GM21526 (cell line): ENCODE results near the gene TRIM45.
"Not testable (repeated sequence)": the region's sequence is repeated elsewhere in the genome, so short reads cannot be mapped to it uniquely, and the experiment has no call there.

ENCODE experiments used
- ATAC-seq: cut with Tn5 transposase; IDR thresholded peaks from one replicate; pipeline ENCODE4 v1.9.1; 2021; ENCODE audit warnings: moderate library complexity; ENCODE audit not compliant: unreplicated experiment, low FRiP score

TRIM45 gene, protein sequence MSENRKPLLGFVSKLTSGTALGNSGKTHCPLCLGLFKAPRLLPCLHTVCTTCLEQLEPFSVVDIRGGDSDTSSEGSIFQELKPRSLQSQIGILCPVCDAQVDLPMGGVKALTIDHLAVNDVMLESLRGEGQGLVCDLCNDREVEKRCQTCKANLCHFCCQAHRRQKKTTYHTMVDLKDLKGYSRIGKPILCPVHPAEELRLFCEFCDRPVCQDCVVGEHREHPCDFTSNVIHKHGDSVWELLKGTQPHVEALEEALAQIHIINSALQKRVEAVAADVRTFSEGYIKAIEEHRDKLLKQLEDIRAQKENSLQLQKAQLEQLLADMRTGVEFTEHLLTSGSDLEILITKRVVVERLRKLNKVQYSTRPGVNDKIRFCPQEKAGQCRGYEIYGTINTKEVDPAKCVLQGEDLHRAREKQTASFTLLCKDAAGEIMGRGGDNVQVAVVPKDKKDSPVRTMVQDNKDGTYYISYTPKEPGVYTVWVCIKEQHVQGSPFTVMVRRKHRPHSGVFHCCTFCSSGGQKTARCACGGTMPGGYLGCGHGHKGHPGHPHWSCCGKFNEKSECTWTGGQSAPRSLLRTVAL

DNA sequence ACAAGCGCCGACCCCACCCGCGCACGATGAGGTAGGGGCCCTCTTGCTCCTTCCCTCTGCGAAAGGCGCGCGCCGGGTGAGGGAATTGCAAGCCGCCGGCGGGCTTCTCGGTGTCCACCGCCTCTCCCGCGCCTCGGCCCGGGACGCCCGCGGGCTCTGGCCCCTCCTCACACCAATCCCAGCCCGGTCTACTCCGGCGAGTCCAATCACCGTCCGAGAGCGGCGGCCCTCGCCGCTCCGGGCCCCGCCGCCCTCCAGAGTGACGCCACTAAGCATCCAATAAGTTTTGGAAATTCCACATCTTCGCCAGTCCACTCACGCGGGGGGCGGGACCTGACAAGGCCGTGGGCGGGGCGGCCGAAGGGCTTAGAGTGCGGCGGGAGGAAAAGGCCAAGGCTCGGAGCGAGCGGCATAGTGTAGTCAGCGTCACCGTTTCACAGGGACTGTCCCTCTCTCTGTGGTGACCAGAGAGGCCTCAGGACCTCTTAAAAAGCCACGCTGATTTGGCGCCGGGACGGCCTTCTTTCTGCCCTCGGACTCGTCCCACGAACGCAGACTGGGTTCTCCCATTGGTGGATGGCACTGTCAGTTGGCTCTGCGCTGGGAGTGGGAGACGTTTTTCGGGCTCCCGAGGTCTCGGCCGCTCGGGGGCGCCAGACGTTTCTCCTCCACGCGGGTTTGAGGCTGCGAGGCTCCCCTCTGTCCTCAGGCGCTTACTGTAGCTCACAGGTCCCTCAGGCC is at the start of gene TRIM45:
TRIM45 (minus strand) TSS at position 161 of the 741 bp plus-strand sequence. CDS start 548 bp downstream, outside the sequence.
- ATAC-seq: peak; percentile 89

DNA sequence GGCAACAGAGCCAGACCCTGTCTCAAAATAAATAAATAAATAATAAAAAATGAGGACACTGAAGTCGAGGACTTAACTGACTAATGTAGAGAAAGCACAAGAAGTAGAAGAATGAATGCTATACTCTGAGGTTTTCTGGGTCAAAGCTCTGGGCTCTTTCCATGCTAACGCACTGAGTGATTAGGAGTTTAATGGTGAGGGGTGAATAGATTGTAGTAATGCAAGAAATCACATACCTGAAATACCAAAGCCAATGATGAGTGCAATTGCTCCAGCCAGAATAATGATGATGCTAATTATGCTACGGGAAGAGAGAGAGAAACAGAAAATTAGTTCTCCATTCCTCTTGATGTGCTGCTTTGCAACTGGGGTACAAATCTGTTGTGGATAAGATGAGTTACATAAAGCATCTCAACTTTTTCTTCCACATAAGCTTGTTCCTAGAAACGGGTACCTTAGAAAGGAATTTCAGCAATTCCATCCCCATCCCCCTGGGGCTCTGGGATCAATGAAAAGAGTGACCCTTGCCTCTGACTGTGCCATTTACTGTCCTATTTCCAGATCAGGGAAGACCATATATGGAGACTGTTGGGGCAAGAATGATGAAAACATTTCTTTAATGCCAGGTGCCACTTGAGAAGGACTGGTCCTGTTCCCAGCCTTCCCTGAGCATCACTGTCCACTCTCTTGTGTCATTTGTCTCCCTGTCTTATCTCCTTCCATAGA is 48.5 kb upstream of the TRIM45 start:
- no peak for ATAC-seq

DNA sequence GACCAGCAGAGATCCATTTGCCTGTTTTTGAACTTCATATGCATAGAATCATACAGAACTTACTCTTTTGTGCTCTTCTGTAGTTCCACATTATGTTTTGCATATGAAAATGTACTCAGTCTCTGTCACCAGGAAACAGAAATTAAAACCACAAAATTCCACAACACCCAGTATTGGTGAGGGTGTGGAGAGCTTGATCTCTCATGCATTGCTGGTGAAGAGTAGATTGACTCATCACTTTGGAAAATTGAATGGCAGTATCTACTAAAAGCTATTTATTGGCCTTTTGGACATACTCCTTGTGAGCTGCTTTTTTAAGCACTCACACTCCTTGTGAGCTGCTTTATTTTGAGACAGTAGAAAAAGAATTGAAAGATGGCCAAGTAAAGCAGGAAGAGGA is 45.9 kb upstream of the TRIM45 start:
- ATAC-seq: no peak

DNA sequence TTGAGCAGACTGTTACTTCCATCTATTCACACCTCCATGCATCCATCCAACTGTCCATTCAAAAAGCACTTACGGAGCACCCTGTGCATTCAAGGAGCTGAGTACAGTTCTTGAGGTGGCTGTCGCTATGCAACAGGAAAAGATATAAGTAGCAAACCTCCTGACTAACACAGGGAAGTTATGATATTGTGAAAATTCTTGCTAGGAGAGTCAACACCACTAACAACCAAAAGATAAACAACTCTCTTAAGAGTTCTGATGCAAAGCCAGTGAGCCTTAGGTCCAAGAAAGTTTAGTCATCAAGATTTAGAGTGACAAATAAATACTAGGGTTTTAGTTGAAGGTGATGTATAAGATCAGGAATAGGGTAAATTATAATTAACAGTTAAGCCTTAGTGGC is 44.5 kb upstream of the TRIM45 start:
- no peak for ATAC-seq

DNA sequence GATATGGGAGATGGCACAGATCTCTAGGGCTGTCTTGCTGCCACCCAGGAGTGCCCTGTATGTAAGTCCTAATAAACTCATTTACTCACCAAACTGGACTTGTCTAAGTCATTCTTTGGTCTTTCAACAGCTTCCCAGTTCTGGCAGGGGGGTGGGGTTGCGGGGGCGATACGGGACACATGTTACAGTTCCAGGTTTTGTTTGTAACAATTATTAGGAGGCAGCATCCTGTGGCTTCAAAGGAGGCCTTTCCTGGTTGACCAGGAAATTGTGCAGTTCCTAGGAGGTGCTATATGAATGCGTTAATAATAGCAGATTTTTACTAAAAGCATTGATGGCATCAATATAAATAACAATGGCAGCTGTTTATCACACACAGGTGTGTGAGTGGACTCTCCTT is 42.7 kb upstream of the TRIM45 start:
- no peak for ATAC-seq

DNA sequence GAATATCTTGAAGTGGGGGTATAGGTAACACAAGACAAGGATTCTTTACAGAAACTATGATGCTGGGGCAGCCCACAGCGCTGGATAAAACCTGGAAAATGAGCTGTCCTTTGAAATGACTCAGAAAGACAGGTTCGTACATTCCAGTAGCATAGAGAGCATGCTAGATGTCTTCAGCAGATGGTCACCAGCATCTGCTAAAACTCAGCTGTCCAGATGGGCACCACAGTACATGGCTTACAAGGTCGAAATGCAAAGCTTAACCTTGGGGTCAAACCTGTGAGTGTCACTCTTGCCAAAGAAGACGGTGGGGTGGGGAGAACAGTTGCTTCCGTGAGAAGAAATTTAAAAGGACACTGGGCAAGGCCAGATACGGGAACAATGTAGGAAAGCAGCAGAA is 41.3 kb upstream of the TRIM45 start:
- ATAC-seq: no peak

DNA sequence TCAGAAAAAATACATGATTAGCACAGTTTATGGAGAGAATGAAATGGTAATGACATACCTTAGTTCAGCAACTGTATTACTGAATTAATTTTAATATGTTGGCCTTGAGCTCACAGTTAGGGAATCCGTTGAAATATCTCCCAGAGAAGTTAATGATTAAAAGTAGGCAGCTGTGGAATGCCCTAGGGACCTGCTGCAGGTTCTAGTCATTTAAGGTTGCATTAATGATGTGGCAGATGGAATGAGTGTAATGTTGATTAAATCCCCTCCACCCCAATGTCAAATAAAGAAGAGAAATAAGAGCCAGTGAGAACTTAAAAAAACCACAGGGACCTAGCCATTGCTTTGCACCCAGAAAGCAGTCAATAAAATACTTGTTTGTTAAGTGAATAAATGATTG is 40.3 kb upstream of the TRIM45 start:
- no peak for ATAC-seq

DNA sequence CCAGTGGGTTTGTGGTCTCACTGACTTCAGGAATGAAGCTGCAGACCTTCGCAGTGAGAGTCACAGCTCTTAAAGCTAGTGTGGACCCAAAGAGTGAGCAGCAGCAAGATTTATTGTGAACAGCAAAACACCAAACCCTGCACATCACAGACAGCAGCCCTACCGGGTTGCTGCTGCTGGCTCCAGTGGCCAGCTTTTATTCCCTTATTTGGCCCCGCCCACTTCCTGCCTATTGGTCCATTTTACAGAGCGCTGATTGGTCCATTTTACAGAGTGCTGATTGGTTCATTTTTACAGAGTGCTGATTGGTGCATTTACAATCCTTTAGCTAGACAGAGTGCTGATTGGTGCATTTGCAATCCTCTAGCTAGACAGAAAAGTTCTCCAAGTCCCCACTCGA is 29.8 kb upstream of the TRIM45 start:
- ATAC-seq: not testable (repeated sequence)

DNA sequence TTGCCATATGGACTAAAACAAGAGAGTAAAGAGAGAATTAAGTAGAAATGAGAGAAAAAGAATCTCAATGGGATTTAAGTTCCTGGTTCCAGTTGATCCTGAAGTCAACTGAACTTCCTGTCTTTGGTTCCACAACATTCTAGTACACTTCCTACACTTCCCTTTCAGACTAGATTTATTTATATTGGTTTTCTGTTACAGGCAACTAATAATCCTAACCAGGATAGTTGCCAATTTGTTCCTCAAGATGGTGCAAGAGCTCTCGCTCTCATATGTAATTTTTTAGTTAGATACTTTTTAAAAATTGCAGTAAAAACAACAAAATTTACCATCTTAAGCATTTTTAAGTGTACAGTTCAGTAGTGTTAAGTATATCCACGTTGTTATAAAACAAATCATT is 28.8 kb upstream of the TRIM45 start:
- no peak for ATAC-seq

DNA sequence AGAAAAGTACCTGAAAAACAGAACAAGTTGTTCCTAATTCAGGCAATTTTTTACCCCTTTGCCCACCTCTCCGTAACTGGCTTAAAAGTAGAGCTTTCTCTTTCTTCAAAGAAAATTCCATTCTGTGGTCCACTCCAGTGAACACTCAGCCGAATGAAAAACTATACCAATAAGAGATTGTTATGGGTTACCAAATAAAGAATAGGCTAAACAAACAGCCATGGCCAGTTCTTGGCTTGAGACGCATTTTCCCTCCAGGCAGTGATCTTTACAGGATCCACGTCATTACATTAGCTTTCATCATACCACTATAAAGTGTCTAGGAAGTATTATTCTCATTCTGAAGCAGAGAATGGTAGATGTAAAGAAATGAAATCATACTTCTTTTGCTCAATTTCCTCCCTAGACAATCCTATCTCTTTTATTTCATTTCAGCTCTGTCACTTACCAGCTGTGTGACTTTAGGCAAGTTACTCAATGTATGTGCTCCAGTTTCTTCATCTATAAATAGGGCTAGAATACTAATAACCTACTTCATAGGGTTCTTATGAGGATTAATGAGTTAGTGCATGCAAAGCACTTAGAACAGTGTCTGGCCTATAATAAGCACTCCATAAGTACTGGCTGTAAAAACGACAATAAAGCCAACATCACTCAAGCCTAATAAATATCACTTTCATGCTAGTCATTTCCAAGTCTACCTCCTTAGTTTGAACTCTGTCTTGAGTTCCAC is 26.5 kb upstream of the TRIM45 start:
- ATAC-seq: no peak

DNA sequence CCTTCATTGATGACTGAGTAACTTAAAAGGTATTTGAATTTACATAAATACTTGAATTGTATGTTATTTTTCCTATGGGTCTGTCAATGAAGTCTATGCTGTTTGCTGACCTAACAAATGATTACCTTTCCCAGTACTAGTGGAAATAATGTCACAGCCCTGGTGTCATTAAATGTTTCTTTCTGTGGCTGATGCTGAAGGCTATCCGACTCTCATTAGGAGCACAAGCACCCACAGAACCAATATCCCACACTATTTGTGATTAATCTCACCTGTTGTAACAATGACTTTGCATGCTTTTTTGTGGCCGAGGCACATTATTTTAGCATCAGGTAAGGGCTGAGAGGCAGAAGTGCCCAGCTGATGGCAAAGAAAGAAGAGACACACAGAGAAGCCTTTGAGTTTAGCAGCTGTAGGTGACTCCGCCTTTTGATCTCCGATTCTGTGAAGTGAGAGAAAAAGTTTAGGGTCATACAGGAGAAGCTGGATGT is 25.8 kb upstream of the TRIM45 start:
- no peak for ATAC-seq

DNA sequence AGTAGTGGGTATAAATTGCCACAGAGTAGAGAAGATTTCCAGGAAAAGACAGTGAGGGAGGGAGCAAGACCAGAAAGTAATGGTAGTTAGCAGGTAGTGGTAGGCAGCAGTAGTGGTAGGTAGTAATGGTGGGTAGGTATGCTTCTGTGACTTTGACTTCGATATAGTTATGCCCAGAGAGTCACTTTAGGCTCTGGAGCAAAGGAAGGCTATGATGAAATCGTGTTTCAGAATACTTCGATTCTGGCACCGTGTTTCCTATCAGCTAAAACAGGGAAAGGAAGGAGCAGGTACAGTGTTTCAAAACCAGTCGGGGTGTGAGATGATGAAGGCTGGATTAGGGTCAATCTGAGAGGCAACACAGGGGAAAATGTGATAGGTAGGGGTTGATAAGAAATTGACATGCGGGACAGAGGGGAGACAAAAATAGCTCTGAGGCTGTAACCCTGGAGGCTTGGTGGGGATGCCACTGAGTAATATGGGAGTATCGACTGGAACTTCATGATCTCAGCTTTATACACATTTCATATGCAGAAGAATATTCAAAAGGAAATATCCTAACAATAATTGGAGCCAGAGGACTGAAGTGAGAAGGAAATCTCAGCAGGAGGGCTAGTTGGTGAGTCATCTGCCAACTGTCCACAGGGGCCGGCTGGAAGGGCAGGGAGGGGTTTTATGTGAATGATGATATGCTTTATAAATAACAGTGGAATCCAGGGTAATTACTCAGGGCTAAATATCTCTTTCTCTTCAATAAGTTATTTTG is 25.2 kb upstream of the TRIM45 start:
- no peak for ATAC-seq

DNA sequence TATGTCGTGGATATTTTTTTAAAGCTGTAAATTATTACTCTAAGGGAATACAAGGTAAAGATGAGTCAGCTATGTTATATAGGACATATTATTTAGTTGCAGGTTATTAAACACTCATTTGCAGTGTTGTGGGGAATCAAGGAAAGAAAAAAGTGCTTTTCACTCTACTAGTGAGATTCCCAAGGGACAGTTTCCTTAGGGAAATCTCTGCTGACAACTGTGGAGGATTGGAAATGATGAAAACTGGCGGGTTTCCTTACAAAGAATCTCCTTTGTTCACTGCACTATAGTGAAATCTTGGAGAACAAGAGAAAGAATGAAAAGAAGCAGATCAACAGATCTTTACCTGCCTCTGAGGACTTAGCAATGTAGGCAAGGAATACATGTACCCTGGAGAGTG is 24.5 kb upstream of the TRIM45 start:
- no peak for ATAC-seq

DNA sequence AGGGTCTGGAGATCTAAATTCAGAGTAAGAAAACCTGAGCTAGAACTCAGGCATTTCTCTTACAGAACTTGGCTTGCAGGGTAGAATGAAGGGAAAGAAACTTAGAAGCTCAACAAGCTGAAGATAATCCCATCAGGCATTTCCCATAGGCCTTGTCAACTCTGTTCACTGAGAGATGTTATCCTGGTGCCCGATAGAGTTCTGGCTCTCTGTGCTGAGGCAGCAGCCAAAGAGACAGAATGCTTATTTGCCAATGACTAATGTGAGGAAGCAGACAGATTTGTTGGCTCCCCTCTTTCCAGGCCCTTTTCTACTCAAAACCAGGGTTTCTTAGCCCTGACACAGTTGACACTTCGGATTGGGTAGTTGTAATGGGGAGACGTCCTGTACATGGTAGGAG is 22.3 kb upstream of the TRIM45 start:
- ATAC-seq: no peak

DNA sequence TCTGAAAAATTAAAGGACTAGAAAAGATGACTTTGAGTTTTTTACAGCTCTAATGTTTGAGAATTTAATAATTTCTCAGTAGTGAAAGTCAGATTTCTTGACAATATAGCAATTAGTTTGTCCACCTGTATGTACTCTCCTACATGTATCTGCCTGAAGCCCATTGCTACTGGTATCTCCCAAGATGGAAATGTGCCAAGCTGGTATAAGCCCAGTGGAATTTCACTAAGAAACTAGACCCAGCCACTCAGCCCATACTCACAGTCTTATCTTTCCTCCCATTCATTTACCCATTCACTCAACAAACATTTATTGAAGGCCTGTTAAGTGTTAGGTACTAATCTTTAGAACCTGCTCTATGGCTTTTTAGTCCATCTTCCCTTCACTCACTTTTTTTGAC is 21.6 kb upstream of the TRIM45 start:
- ATAC-seq: no peak

DNA sequence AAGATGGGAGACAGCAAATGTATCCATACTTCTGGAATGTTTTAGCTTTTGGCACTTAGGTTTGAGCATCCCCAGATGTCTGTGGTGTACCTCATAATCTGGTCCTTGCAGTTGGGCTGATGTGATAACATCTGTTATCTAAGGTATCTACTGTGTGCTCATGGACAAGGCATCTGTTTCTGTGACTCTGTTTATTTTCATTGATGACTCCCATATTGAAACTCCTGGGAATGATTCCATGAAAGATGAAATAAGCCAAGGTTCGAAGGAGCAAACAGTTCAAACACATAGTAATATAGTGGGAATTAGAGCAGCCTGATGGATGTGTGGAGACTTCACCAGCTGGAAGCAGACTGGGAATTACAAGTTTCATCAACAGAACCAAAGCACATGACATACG is 20.7 kb upstream of the TRIM45 start:
- ATAC-seq: no peak

DNA sequence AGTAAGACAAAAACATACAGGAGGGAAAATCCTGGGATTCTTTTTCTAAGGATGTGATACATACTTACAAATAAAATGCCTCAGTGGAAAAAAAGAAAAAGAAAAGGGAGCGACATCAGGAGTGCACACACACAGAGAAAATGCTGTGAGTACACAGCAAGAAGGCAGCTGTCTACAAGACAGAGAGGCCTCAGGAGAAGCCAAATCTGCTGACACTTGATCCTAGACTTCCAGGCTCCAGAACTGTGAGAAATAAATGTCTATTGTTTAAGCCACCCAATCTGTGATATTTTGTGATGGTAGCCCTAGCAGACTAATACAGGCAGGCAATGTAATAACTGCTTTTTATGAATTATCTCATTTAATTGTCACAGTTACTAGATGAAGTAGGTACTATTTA is 17.0 kb upstream of the TRIM45 start:
- no peak for ATAC-seq

DNA sequence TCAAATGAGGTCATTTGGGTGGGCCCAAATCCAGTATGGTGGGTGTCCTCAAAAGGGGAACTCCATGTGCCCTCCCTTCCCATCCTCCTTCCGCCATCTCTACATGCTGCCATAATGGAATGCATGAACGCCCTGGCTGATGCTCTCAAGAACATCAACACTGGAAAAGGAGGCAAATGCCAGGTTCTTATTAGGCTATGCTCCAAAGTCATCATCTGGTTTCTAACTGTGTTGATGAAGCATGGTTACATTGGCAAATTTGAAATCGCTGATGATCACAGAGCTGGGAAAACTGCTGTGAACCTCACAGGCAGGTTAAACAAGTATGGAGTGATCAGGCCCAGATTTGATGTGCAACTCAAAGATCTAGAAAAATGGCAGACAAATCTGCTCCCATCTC is 16.6 kb upstream of the TRIM45 start:
- no peak for ATAC-seq

DNA sequence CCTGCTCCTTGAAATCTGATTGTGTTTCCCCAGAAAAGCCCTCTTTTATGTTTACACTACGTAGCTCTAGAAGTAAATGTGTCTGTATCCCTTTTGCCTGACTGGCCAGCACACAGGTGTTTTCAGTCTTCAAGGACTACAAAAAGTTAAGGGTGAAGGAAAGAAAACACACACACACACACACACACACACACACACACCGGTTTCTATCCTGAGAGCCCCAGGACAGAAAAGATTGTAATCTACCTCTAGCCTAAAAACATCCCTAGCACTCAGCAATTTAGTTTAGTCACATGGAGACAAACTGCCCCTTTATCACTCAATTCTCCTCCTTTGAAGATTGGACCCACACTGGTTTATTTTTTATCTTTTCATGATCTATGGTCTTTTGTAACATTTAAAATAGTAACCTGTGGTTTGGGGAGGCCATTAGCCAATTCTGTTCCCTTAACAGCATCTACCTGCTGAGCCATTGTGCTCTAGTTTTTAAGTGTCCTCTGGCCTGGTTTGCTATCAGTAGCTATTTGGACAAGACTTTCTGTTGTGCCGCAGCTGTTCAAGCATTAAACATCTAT is 15.8 kb upstream of the TRIM45 start:
- ATAC-seq: no peak
